Measurements from ENCODE around the gene GPR139.

GPR139 gene

GRCh38 chr16:20073203-20074098, at the start of gene GPR139:
Gene GPR139 (minus strand): TSS chr16:20073890. CDS start chr16:20073616, 274 bp downstream.
- Mint-ChIP-seq H3K4me1 (ENCODE audit: low read depth) (no peaks in the 10 kb centered on the region), H3K4me3 (no peak within 1 kb of the TSS), H3K27ac (no peak within 1 kb of the TSS), H3K9me3 (no peaks in the 10 kb centered on the region), H3K36me3 (ENCODE audit: low read depth) (no peaks in the 10 kb centered on the region), H3K27me3 (ENCODE audit: low read depth) (peaks cover 28% of the 10 kb centered on the region)
- DNase-seq (ENCODE audit: low spot score), result no peak

GRCh38 chr16:20122011-20122410, 48.3 kb upstream of the GPR139 start:
- H3K4me1 Mint-ChIP-seq (ENCODE audit: low read depth), result no peaks in the 10 kb centered on the region
- peaks cover 22% of the 10 kb centered on the region for H3K9me3 Mint-ChIP-seq
- H3K27ac Mint-ChIP-seq, result no peak overlapping the region
- H3K4me3 Mint-ChIP-seq, result no peak overlapping the region
- no peaks in the 10 kb centered on the region for H3K36me3 Mint-ChIP-seq (ENCODE audit: low read depth)
- no peak for DNase-seq (ENCODE audit: low spot score)
- H3K27me3 Mint-ChIP-seq (ENCODE audit: low read depth), result no peaks in the 10 kb centered on the region

GRCh38 chr16:20114356-20114755, 40.7 kb upstream of the GPR139 start:
- no peaks in the 10 kb centered on the region for H3K4me1 Mint-ChIP-seq (ENCODE audit: low read depth)
- H3K4me3 Mint-ChIP-seq, result no peak overlapping the region
- H3K9me3 Mint-ChIP-seq, result no peaks in the 10 kb centered on the region
- DNase-seq (ENCODE audit: low spot score), result no peak
- H3K27ac Mint-ChIP-seq, result no peak overlapping the region
- H3K36me3 Mint-ChIP-seq (ENCODE audit: low read depth), result no peaks in the 10 kb centered on the region
- H3K27me3 Mint-ChIP-seq (ENCODE audit: low read depth), result no peaks in the 10 kb centered on the region

GRCh38 chr16:20111143-20111542, 37.5 kb upstream of the GPR139 start:
- no peaks in the 10 kb centered on the region for H3K36me3 Mint-ChIP-seq (ENCODE audit: low read depth)
- H3K4me3 Mint-ChIP-seq, result no peak overlapping the region
- H3K27me3 Mint-ChIP-seq (ENCODE audit: low read depth), result no peaks in the 10 kb centered on the region
- H3K4me1 Mint-ChIP-seq (ENCODE audit: low read depth), result no peaks in the 10 kb centered on the region
- H3K27ac Mint-ChIP-seq, result no peak overlapping the region
- H3K9me3 Mint-ChIP-seq, result no peaks in the 10 kb centered on the region
- DNase-seq (ENCODE audit: low spot score), result no peak

GRCh38 chr16:20107083-20107482, 33.4 kb upstream of the GPR139 start:
- no peak overlapping the region for H3K4me3 Mint-ChIP-seq
- H3K27ac Mint-ChIP-seq, result no peak overlapping the region
- no peaks in the 10 kb centered on the region for H3K4me1 Mint-ChIP-seq (ENCODE audit: low read depth)
- no peak for DNase-seq (ENCODE audit: low spot score)
- no peaks in the 10 kb centered on the region for H3K9me3 Mint-ChIP-seq
- H3K27me3 Mint-ChIP-seq (ENCODE audit: low read depth), result no peaks in the 10 kb centered on the region
- no peaks in the 10 kb centered on the region for H3K36me3 Mint-ChIP-seq (ENCODE audit: low read depth)

- no peak for DNase-seq (ENCODE audit: low spot score)
- Mint-ChIP-seq H3K36me3 (ENCODE audit: low read depth) (no peaks in the 10 kb centered on the region), H3K27me3 (ENCODE audit: low read depth) (no peaks in the 10 kb centered on the region), H3K4me3 (no peak overlapping the region), H3K9me3 (no peaks in the 10 kb centered on the region), H3K4me1 (ENCODE audit: low read depth) (no peaks in the 10 kb centered on the region), H3K27ac (no peak overlapping the region)
These were observed 31.0 kb upstream of the GPR139 start for GRCh38 chr16:20104563-20105183.

- Mint-ChIP-seq H3K4me1 (ENCODE audit: low read depth) (no peaks in the 10 kb centered on the region), H3K27ac (no peak overlapping the region), H3K9me3 (no peaks in the 10 kb centered on the region), H3K4me3 (no peak overlapping the region), H3K36me3 (ENCODE audit: low read depth) (no peaks in the 10 kb centered on the region), H3K27me3 (ENCODE audit: low read depth) (no peaks in the 10 kb centered on the region)
- DNase-seq (ENCODE audit: low spot score), result no peak
These were observed 28.8 kb upstream of the GPR139 start for GRCh38 chr16:20102521-20102920.

- no peaks in the 10 kb centered on the region for H3K36me3 Mint-ChIP-seq (ENCODE audit: low read depth)
- DNase-seq (ENCODE audit: low spot score), result no peak
- no peaks in the 10 kb centered on the region for H3K4me1 Mint-ChIP-seq (ENCODE audit: low read depth)
- H3K27ac Mint-ChIP-seq, result no peak overlapping the region
- H3K27me3 Mint-ChIP-seq (ENCODE audit: low read depth), result no peaks in the 10 kb centered on the region
- no peak overlapping the region for H3K4me3 Mint-ChIP-seq
- H3K9me3 Mint-ChIP-seq, result no peaks in the 10 kb centered on the region
These were observed 28.3 kb upstream of the GPR139 start for GRCh38 chr16:20102021-20102420.

GRCh38 chr16:20099375-20099774, 25.7 kb upstream of the GPR139 start:
- Mint-ChIP-seq H3K27me3 (ENCODE audit: low read depth) (no peaks in the 10 kb centered on the region), H3K9me3 (no peaks in the 10 kb centered on the region), H3K27ac (no peak overlapping the region), H3K4me3 (no peak overlapping the region), H3K4me1 (ENCODE audit: low read depth) (no peaks in the 10 kb centered on the region), H3K36me3 (ENCODE audit: low read depth) (no peaks in the 10 kb centered on the region)
- DNase-seq (ENCODE audit: low spot score), result no peak

GRCh38 chr16:20094157-20094556, 20.5 kb upstream of the GPR139 start:
- DNase-seq (ENCODE audit: low spot score), result no peak
- Mint-ChIP-seq H3K27ac (no peak overlapping the region), H3K9me3 (no peaks in the 10 kb centered on the region), H3K4me1 (ENCODE audit: low read depth) (no peaks in the 10 kb centered on the region), H3K36me3 (ENCODE audit: low read depth) (no peaks in the 10 kb centered on the region), H3K27me3 (ENCODE audit: low read depth) (no peaks in the 10 kb centered on the region), H3K4me3 (no peak overlapping the region)

- no peak for DNase-seq (ENCODE audit: low spot score)
- Mint-ChIP-seq H3K4me1 (ENCODE audit: low read depth) (no peaks in the 10 kb centered on the region), H3K27me3 (ENCODE audit: low read depth) (no peaks in the 10 kb centered on the region), H3K36me3 (ENCODE audit: low read depth) (no peaks in the 10 kb centered on the region), H3K4me3 (no peak overlapping the region), H3K9me3 (no peaks in the 10 kb centered on the region), H3K27ac (no peak overlapping the region)
These were observed 15.7 kb upstream of the GPR139 start for GRCh38 chr16:20089246-20089965.

- Mint-ChIP-seq H3K27me3 (ENCODE audit: low read depth) (no peaks in the 10 kb centered on the region), H3K4me3 (no peak overlapping the region), H3K36me3 (ENCODE audit: low read depth) (no peaks in the 10 kb centered on the region), H3K4me1 (ENCODE audit: low read depth) (no peaks in the 10 kb centered on the region), H3K27ac (no peak overlapping the region), H3K9me3 (no peaks in the 10 kb centered on the region)
- DNase-seq (ENCODE audit: low spot score), result no peak
These were observed 11.0 kb upstream of the GPR139 start for GRCh38 chr16:20084624-20085226.

GRCh38 chr16:20079106-20079505, 5.4 kb upstream of the GPR139 start:
- Mint-ChIP-seq H3K4me1 (ENCODE audit: low read depth) (no peaks in the 10 kb centered on the region), H3K9me3 (no peaks in the 10 kb centered on the region), H3K36me3 (ENCODE audit: low read depth) (no peaks in the 10 kb centered on the region), H3K4me3 (no peak overlapping the region), H3K27ac (no peak overlapping the region), H3K27me3 (ENCODE audit: low read depth) (peaks cover 15% of the 10 kb centered on the region)
- no peak for DNase-seq (ENCODE audit: low spot score)

- no peaks in the 10 kb centered on the region for H3K4me1 Mint-ChIP-seq (ENCODE audit: low read depth)
- no peak overlapping the region for H3K27ac Mint-ChIP-seq
- H3K9me3 Mint-ChIP-seq, result no peaks in the 10 kb centered on the region
- DNase-seq (ENCODE audit: low spot score), result no peak
- H3K4me3 Mint-ChIP-seq, result no peak overlapping the region
- H3K36me3 Mint-ChIP-seq (ENCODE audit: low read depth), result no peaks in the 10 kb centered on the region
- H3K27me3 Mint-ChIP-seq (ENCODE audit: low read depth), result peaks cover 28% of the 10 kb centered on the region
These were observed 1.6 kb upstream of the GPR139 start for GRCh38 chr16:20075243-20075642.
